Endothelial cell of umbilical vein (primary cell): ENCODE data around the gene TNPO2. TPM values are rescaled to one million over a fixed set of nuclear protein-coding genes. Genes with fewer than 3 reads are reported as not detected.

Source experiments
- BruUV-seq: library from RNA; stranded (reverse); fragments of 400-500 nt; replicated peaks from 2 replicates; lab custom pipeline; 2021; lab: Mats Ljungman, UMichigan
- CTCF ChIA-PET: fragments of 300-600, 350-600 bp; sonication (Branson Sonifier 250); formaldehyde crosslinking; loops from one replicate; lab custom pipeline; 2021; ENCODE audit warnings: antibody characterized with exemption, inconsistent platforms; lab: Charles Lee
- POLR2A ChIA-PET: fragments of 300-600, 350-600 bp; sonication (Branson Sonifier 250); formaldehyde crosslinking; loops from one replicate; lab custom pipeline; 2021; ENCODE audit warnings: antibody characterized with exemption, inconsistent platforms; lab: Charles Lee
- DNase-seq: peaks from one replicate; pipeline ENCODE4 v3.0.0-alpha.2; 2011; ENCODE audit warnings: low read depth, low spot score
- FAIRE-seq: peaks from 2 replicates; lab custom pipeline; 2011; peaks lifted over from hg19 to GRCh38; lab: Jason Lieb, UNC
- H2AFZ ChIP-seq: 2 replicates; pipeline ENCODE4 v1.6.0; 2012; ENCODE audit warnings: low read depth, low read length, control low read depth, inconsistent platforms
- H3K27ac ChIP-seq: 2 replicates; pipeline ENCODE4 v1.5.1; 2011; ENCODE audit warnings: low read depth, mild to moderate bottlenecking, control low read depth, low read length, moderate library complexity; ENCODE audit not compliant: insufficient read depth
- H3K27me3 ChIP-seq, 2 experiments: 2 replicates each; pipeline versions ENCODE4 v1.6.0 to v1.6.1; 2011; ENCODE audit warnings: low read length in 2 of 2, mixed read lengths in 1 of 2; ENCODE audit not compliant: control insufficient read depth in 2 of 2, insufficient read depth in 2 of 2
- H3K36me3 ChIP-seq, 2 experiments: 2 replicates in 1 of 2; 3 replicates in 1 of 2; pipeline ENCODE4 v1.5.1; 2011; ENCODE audit warnings: low read length in 2 of 2, mild to moderate bottlenecking in 1 of 2, moderate library complexity in 1 of 2; ENCODE audit not compliant: control insufficient read depth in 2 of 2, insufficient read depth in 2 of 2; ENCODE audit errors: extremely low read depth in 1 of 2
- H3K4me1 ChIP-seq: 3 replicates; pipeline ENCODE4 v1.5.1; 2011; ENCODE audit warnings: mild to moderate bottlenecking, low read length; ENCODE audit not compliant: control insufficient read depth, insufficient read depth; ENCODE audit errors: extremely low read depth
- H3K4me2 ChIP-seq: 2 replicates; pipeline ENCODE4 v1.6.1; 2011; ENCODE audit warnings: low read length, control low read depth, mixed read lengths; ENCODE audit not compliant: insufficient read depth
- H3K4me3 ChIP-seq, 3 experiments: fragments of 200-600 bp in 1 of 3; sonication (generic), shearing (Covaris generic) in 1 of 3; replicated peaks in 1 of 3; 2 replicates each; pipeline ENCODE4 v1.5.1; 2011 to 2016; ENCODE audit warnings: control low read depth in 3 of 3, low read length in 3 of 3, mild to moderate bottlenecking in 2 of 3, inconsistent platforms in 1 of 3, low read depth in 1 of 3, moderate library complexity in 1 of 3; ENCODE audit not compliant: insufficient read depth in 1 of 3
- H3K79me2 ChIP-seq: 2 replicates; pipeline ENCODE4 v1.6.0; 2012; ENCODE audit warnings: low read length, inconsistent platforms; ENCODE audit not compliant: control insufficient read depth, insufficient read depth
- H3K9ac ChIP-seq: replicated peaks from 2 replicates; pipeline ENCODE3; 2011; ENCODE audit warnings: low read length, control low read depth; ENCODE audit not compliant: insufficient read depth; ENCODE audit errors: extremely low read depth
- H3K9me1 ChIP-seq: replicated peaks from 3 replicates; pipeline ENCODE4 v1.6.0; 2011; ENCODE audit warnings: mild to moderate bottlenecking, low read length; ENCODE audit not compliant: control insufficient read depth, insufficient read depth; ENCODE audit errors: extremely low read depth
- H3K9me3 ChIP-seq: replicated peaks from 2 replicates; pipeline ENCODE4 v1.5.1; 2012; ENCODE audit warnings: low read length, inconsistent platforms; ENCODE audit not compliant: control insufficient read depth, insufficient read depth
- H4K20me1 ChIP-seq: replicated peaks from 2 replicates; pipeline ENCODE3; 2011; ENCODE audit warnings: mild to moderate bottlenecking, low read length; ENCODE audit not compliant: control insufficient read depth, insufficient read depth; ENCODE audit errors: extremely low read depth
- EZH2 ChIP-seq: IDR thresholded peaks from 2 replicates; pipeline ENCODE4 v1.6.1; 2012; ENCODE audit warnings: borderline replicate concordance, low read depth, mild to moderate bottlenecking, moderate library complexity, low read length, inconsistent platforms; ENCODE audit not compliant: severe bottlenecking
- FOS ChIP-seq: IDR thresholded peaks from 2 replicates; pipeline ENCODE4 v1.6.1; 2011; ENCODE audit warnings: mild to moderate bottlenecking, low read length, moderate library complexity, borderline replicate concordance; ENCODE audit not compliant: insufficient read depth
- GATA2 ChIP-seq: IDR thresholded peaks from 2 replicates; pipeline ENCODE4 v1.7.0; 2011; ENCODE audit warnings: low read depth, mild to moderate bottlenecking, moderate library complexity, mixed read lengths, low read length; ENCODE audit not compliant: insufficient read length, insufficient read depth
- JUN ChIP-seq: IDR thresholded peaks from 2 replicates; pipeline ENCODE4 v1.6.1; 2011; ENCODE audit warnings: borderline replicate concordance, low read depth; ENCODE audit not compliant: insufficient read length, insufficient read depth
- MYC ChIP-seq: IDR thresholded peaks from one replicate; pipeline ENCODE4 v1.6.1; 2011; ENCODE audit warnings: mild to moderate bottlenecking, low read depth, low read length
- POLR2A ChIP-seq: IDR thresholded peaks from 2 replicates; pipeline ENCODE4 v1.6.1; 2012; ENCODE audit warnings: low read depth, mild to moderate bottlenecking, control low read depth, low read length
- POLR2AphosphoS5 ChIP-seq: IDR thresholded peaks from 2 replicates; pipeline ENCODE4 v1.6.1; 2012; ENCODE audit warnings: low read depth, mild to moderate bottlenecking, control low read depth, low read length, moderate library complexity; ENCODE audit not compliant: insufficient read depth
- dilution Hi-C: fragments of 300-500 bp; cut with MboI; formaldehyde crosslinking; loops from one replicate; pipeline ENCODE4 v1.15.0; 2019; ENCODE audit warnings: low sequenced_read_pairs; ENCODE audit not compliant: extremely low pct_ligation_motif_present
- intact Hi-C: fragments of 100-400 bp; cut with micrococcal nuclease; formaldehyde crosslinking; loops from one replicate; pipeline ENCODE4 v1.10.0; 2022
- polyA plus RNA-seq, 4 experiments: library from polyadenylated mRNA; depleted of rRNA in 3 of 4; stranded (reverse) in 3 of 4; unstranded in 1 of 4; fragments of >200 nt; gene quantifications; 2 replicates each; pipeline versions ENCODE4 v1.2.1 to v1.2.3, GENCODE V29; 2011 to 2012; ENCODE audit warnings: missing spikeins in 1 of 4
- total RNA-seq: library from RNA; stranded (reverse); gene quantifications from 2 replicates; pipeline ENCODE4 v1.2.3, GENCODE V29; 2021
- TF ChIP-seq, protein P1 (sequence below): IDR thresholded peaks from 2 replicates; pipeline ENCODE4 v1.6.1; 2011; ENCODE audit not compliant: insufficient read depth, insufficient read length
- TF ChIP-seq, protein P2 (sequence below), 2 donors: IDR thresholded peaks; 1 replicate in 1 of 2; 2 replicates in 1 of 2; pipeline ENCODE4 v1.5.1; 2011; ENCODE audit warnings: low read length in 2 of 2, mild to moderate bottlenecking in 2 of 2, moderate library complexity in 2 of 2, control low read depth in 1 of 2, inconsistent platforms in 1 of 2, low read depth in 1 of 2; ENCODE audit not compliant: insufficient read depth in 1 of 2; ENCODE audit errors: extremely low read depth in 1 of 2

TNPO2 gene
- total and polyA plus RNA-seq, 2 donors (not counting 3 experiments of a cell fraction or from before 2014, with no cell fraction given) = 94.5 to 98.8 TPM

DNA sequence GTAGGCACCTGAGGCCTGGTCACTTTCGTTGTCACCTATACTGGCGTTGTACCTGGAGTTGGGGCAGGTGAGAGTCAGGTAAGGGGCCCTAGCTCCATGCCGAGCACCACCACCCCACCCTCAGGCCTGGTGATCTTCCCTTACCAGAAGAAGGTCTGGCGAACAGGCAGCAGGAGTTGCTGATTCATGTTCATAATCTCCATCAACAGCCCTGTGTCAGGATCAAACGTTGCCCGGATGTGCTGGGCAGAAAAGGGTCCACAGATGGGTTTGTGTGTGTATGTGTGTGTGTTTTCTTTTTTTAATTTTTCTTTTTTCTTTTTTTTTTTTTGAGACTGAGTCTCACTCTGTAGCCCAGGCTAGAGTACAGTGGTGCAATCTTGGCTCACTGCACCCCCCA, 71.5 kb downstream of the TNPO2 start:
- Histone ChIP-seq H3K27me3 (no peaks in the 10 kb centered on the region), H3K9ac (no peak overlapping the region), H3K9me1 (no peaks in the 10 kb centered on the region), H3K9me3 (no peaks in the 10 kb centered on the region), H3K36me3 (no peaks in the 10 kb centered on the region), H2AFZ (no peak overlapping the region), H3K79me2 (no peaks in the 10 kb centered on the region), H4K20me1 (no peaks in the 10 kb centered on the region), H3K4me3 (no peak overlapping the region), H3K27ac (no peak overlapping the region), H3K4me1 (no peaks in the 10 kb centered on the region), H3K4me2 (no peak overlapping the region)
- intact Hi-C loops (no loop called here), dilution Hi-C loops (no loop called here)
- ChIA-PET POLR2A (no interaction called here), CTCF (interaction anchor here (0.7 kb wide), 1 partner anchor 12 kb away, joined by 3 read pairs; no protein-coding TSS in a partner anchor)
- FAIRE-seq (no peak), DNase-seq (no peak)
- BruUV-seq = no TSS peak
- TF ChIP-seq FOS (no peak), MYC (no peak), GATA2 (no peak), JUN (no peak), POLR2AphosphoS5 (no peak), POLR2A (no peak), EZH2 (no peak)
- TF ChIP-seq, protein P1, sequence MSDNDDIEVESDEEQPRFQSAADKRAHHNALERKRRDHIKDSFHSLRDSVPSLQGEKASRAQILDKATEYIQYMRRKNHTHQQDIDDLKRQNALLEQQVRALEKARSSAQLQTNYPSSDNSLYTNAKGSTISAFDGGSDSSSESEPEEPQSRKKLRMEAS = no peak
- TF ChIP-seq, protein P2, sequence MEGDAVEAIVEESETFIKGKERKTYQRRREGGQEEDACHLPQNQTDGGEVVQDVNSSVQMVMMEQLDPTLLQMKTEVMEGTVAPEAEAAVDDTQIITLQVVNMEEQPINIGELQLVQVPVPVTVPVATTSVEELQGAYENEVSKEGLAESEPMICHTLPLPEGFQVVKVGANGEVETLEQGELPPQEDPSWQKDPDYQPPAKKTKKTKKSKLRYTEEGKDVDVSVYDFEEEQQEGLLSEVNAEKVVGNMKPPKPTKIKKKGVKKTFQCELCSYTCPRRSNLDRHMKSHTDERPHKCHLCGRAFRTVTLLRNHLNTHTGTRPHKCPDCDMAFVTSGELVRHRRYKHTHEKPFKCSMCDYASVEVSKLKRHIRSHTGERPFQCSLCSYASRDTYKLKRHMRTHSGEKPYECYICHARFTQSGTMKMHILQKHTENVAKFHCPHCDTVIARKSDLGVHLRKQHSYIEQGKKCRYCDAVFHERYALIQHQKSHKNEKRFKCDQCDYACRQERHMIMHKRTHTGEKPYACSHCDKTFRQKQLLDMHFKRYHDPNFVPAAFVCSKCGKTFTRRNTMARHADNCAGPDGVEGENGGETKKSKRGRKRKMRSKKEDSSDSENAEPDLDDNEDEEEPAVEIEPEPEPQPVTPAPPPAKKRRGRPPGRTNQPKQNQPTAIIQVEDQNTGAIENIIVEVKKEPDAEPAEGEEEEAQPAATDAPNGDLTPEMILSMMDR (IDR thresholded peaks at IDR 0.05; ENCODE audit: extremely low read depth in 1 of 2, insufficient read depth in 1 of 2, low read depth in 1 of 2, low read length in 2 of 2) = no peak
